ENCODE data around the gene ST3GAL3.

DNA sequence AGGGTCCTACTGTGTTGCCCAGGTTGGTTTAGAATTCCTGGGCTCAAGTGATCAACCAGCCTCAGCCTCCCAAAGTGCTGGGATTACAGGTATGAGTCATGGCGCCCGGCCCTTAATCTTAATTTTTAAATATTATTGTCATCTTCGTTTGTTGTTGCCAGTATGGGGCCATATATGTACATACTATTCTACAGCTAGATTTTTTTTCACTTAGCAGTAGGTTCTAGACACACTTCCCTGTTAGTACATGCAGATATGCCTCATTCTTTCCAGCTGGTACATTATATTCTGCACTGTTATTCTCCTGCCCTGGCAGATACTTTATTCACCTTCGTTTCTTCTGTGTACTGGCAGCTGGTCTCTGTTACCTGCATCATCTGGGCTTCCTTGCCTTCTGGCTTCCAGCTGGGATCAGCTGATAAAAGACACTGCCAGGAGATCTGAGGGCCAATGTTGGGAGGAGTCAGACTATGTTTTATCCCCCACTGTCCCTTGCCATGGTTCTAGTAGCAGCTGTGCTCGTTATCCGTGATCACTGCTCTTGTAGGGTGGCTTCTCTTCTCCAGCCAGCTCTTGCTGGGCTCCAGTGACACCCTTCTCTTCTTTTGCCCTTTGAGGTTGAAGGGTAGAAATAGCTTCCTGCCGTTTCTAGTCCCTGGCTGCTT is 24.7 kb downstream of the ST3GAL3 start:
- TF ChIP-seq, protein P1, sequence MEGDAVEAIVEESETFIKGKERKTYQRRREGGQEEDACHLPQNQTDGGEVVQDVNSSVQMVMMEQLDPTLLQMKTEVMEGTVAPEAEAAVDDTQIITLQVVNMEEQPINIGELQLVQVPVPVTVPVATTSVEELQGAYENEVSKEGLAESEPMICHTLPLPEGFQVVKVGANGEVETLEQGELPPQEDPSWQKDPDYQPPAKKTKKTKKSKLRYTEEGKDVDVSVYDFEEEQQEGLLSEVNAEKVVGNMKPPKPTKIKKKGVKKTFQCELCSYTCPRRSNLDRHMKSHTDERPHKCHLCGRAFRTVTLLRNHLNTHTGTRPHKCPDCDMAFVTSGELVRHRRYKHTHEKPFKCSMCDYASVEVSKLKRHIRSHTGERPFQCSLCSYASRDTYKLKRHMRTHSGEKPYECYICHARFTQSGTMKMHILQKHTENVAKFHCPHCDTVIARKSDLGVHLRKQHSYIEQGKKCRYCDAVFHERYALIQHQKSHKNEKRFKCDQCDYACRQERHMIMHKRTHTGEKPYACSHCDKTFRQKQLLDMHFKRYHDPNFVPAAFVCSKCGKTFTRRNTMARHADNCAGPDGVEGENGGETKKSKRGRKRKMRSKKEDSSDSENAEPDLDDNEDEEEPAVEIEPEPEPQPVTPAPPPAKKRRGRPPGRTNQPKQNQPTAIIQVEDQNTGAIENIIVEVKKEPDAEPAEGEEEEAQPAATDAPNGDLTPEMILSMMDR (conservative IDR thresholded peaks at IDR 0.05): no peak
- TF ChIP-seq EZH2 (IDR thresholded peaks at IDR 0.05; ENCODE audit: low read depth): no peak

Data from PC-9 (cell line).